CD4-positive, alpha-beta T cell treated with Interleukin-6 at 100 ng/mL for 8 hours (primary cell): ENCODE measurements around the gene SLC22A1.
"Not testable (repeated sequence)": the region's sequence is repeated elsewhere in the genome, so short reads cannot be mapped to it uniquely, and the experiment has no call there.

Source experiments
- DNase-seq: peaks from one replicate; pipeline ENCODE4 v3.0.0-alpha.2; 2020; ENCODE audit warnings: mixed read lengths, low spot score

Gene SLC22A1

DNA sequence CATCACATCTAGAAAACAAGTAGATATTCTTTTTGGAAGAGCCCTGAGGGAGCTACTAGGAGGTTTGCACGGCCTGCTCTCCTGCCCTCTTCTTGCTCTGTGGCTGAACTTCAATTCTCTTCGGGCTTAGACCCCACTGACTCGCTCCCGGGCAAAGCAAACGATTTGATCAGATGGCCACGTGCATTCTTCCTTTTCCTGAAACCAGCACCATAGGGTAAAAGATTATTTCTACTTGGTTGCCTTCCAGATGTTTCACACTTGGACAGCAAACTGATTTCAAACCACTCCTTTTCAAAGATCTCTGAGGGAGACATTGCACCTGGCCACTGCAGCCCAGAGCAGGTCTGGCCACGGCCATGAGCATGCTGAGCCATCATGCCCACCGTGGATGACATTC is at the start of gene SLC22A1:
Gene SLC22A1, plus strand, starts transcription at position 258 of the 400 bp plus-strand sequence. Its CDS starts 121 bp downstream, at position 379.
- no peak for DNase-seq

- no peak for DNase-seq
Measured at GRCh38 chr6:160073272-160073671, 48.3 kb upstream of the SLC22A1 start.

GRCh38 chr6:160076009-160076408 is 45.6 kb upstream of the SLC22A1 start:
- no peak for DNase-seq

- DNase-seq: no peak
Measured at GRCh38 chr6:160077024-160077423, 44.6 kb upstream of the SLC22A1 start.

- no peak for DNase-seq
Measured at GRCh38 chr6:160077526-160077925, 44.1 kb upstream of the SLC22A1 start.

DNA sequence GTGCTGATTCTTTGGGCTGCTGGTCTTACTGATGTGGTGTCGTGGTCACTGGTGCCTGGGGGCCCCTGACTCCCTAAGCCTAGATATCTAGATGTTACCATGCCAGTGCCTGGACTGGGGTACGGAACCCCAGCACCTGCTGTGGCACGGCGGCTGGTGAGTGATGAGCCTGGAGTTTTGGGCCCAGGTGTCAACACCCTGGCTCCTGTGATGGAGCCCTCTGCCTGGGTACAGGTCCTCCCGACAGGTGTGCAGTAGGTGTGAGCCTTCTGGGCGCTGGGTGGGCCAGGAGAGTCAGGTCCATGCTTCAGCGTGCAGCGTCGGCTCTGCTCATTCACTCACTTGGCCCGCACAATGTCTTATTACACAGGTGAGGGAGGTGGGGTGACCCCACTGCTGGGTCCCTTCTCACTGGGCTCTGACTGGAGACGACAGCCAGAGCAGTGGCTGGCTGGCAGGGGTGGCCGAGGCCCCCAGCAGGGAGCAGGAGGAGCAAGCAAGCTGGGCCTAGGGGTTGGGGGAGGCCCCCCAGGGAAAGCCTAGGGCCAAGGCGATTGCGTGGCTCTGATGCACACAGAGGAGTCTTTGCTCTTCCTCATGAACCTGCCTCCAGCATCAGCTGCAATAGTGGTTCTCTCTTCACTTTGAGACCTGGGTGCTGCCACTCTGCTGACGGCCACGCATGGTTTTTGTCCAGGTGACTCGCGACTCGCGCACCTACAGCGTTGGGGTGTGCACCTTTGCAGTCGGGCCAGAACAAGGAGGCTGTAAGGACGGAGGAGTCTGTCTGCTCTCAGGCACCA is 42.5 kb upstream of the SLC22A1 start:
- no peak for DNase-seq

GRCh38 chr6:160079686-160080043 is 42.0 kb upstream of the SLC22A1 start:
- no peak for DNase-seq

DNA sequence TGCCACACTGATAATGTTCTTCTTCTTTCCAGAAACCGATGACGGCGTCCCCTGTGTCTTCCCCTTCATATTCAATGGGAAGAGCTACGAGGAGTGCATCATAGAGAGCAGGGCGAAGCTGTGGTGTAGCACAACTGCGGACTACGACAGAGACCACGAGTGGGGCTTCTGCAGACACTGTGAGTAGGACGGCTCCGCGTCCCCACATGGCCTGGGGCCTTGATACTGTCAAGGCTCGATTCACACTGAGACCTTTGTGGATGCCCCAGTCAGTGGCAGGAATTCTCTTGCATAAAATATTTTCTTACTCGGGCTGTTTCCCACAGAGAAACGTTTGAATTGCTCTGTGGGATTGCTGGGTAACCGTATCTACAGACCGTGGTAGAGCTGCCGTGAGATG is 41.5 kb upstream of the SLC22A1 start:
- DNase-seq: no peak

GRCh38 chr6:160081398-160081797 is 40.2 kb upstream of the SLC22A1 start:
- DNase-seq: no peak

DNA sequence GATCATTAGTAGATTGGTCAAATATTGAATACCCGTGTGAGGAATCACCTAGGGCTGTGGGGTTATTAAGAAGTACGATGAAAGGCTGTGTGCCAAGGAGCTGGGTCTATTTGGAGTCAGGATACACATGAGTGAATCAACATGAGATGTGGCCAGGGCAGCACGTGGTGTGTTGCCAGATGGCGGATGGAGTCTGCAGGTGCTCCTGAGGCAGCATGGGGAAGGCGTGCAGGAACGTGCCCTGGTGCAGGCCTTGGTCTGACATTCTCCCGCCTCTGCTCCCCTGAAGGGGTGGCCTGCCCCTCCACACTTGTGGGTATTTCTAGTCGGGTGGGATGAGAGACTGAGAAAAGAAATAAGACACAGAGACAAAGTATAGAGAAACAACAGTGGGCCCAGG is 39.0 kb upstream of the SLC22A1 start:
- no peak for DNase-seq

- no peak for DNase-seq
Measured at GRCh38 chr6:160084198-160084776, 37.3 kb upstream of the SLC22A1 start.

DNA sequence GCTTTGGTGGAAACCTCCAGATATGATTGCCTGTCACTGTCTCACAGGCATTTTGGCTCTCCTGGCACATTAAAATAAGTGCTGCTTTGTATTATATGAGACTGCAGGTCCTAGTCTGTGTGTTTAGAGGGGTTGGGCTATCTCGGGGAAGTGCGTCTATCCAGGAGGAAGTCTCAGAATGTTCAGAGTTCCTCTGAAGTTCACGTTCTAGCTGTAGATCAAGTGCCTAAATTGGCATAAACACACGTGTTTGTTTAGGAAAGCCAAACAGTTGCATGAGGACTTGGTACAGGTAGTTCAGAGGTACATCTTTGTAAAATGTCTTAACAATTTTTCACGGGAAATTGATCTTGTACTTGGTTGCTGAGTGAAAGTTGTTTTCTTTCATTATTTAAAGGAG is 36.4 kb upstream of the SLC22A1 start:
- DNase-seq: no peak

- no peak for DNase-seq
Measured at GRCh38 chr6:160085713-160086505, 35.7 kb upstream of the SLC22A1 start.

DNA sequence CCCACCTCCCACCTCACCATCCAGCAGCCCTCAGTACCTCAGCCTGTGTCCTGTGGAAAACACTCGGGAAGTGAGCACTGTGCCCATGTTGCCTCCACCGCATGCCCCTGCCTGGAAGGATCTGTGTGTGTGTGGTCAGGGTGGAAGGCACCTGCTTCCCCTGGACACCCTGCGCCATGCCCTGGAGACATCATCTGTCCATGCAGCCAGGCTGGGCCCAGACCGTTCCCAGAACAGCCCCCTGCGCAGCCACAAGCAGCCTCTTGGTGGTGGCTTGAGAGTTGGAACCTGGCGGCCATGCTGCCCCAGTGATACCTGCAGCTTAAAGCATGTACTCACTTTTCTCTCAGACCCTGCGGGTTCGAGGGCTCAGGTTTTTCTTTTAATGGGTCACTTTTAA is 34.9 kb upstream of the SLC22A1 start:
- no peak for DNase-seq

GRCh38 chr6:160088069-160088783 is 33.4 kb upstream of the SLC22A1 start:
- no peak for DNase-seq

DNA sequence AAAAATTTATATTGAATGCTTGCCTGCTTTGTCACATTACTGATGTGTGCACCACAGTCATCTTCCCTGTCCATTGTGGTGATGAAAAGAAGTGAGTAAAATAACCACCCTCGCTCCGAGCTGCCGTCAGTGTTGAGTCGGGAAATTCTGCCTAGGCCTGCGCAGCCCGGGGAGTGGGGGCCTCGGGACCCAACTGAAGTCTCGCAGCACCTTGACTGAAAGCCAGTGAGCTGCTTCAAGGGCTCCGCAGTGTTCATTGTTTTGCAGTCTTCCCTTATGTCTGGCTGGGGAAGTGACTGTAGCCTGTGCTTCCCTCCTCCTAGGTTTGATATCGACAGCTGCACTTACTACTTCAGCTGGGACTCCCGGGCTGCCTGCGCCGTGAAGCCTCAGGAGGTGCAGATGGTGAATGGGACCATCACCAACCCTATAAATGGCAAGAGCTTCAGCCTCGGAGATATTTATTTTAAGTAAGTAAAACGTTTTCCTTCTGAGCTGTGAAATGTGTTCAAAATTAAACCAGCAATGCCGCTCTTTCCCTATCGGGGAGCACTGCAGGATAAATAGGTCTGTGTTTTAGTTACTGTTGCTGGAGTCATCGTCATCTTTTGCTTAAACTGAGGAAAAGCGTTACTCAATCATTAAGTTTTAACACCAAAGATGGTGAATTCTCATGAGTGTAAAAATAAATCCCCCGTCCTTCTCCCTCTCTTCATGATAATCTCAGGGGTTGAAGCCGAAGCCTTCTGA is 32.7 kb upstream of the SLC22A1 start:
- DNase-seq: no peak

DNA sequence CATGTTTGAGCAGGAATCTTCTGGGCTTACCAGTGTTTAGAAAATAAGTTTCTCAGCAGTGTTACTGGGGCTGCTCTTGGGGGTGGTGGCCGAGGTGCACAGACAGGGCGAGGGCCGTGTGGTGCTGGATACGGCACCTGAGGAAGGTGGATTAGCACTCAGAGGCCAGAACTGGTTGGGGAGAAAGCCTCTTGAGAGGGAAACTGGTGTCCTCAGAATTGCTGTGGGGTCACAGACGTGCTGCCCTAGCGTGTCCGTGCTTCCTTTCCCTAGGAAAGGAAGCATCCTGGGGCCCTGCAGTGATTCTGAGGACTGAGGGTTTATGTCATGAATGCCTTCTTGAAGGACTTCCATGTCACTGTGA is 32.1 kb upstream of the SLC22A1 start:
- DNase-seq: no peak

DNA sequence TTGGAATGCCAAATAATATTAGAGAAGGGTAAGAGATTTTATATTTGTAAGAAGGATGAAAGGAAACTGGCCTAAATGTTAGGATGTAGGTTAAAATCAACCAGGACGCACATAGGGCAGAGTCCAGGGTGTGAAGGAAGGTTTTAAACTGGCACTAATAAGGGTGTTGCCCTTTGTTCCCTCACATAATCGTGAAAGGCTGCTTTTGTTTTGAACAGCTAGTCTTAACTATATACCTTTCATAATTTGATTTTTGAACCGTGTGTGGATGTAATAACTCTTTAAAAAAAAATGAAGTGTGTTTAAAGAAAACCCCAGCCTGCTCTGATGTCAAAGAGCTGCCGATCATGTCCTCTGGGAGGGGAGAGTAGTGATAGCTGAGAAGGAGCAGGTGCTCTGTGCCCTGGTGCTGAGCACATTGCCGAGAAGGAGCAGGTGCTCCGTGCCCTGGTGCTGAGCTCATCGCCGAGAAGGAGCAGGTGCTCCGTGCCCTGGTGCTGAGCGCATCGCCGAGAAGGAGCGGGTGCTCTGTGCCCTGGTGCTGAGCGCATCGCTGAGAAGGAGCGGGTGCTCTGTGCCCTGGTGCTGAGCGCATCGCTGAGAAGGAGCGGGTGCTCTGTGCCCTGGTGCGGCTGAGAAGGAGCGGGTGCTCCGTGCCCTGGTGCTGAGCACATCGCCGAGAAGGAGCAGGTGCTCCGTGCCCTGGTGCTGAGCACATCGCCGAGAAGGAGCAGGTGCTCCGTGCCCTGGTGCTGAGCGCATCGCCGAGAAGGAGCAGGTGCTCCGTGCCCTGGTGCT is 31.0 kb upstream of the SLC22A1 start:
- DNase-seq: not testable (repeated sequence)

- not testable (repeated sequence) for DNase-seq
Measured at GRCh38 chr6:160092176-160092575, 29.4 kb upstream of the SLC22A1 start.

DNA sequence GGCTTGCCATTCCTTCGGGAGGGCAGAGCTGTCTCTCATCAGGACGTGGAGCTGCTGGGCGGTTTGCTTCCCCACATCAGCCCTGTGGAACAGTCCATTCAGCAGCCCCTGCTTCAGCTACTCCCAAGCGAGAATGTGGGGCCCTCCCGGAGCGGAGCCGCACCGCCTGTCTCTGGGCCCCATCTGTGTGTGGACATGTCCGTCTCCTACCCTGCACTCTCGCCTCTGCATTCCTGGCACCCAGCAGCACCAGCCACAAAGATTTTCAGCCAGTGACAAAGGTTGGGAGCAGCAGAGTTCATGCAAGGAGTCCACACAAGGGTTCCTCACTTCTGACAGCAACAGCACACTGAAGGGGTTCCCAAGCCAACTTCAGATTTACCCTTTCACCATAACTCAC is 29.0 kb upstream of the SLC22A1 start:
- DNase-seq: no peak

DNA sequence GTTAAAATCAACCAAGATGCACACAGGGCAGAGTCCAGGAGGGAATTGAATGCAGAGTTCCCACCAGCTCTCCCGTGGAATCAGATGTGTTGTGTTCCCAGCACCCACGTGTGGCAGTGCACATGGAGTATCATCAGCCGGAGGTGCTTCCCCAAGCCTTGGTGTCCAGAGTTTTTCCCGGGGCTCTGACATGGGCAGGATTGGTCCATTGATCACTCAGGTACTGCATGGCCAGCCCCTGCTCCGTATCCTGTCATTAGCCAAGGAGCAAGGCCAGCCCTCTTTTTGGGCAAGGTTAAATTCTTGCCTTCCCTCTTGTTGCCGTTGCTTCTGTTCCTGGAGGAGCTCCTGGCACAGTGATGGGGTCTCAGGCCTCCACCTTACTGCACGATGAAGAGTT is 28.6 kb upstream of the SLC22A1 start:
- DNase-seq: no peak
